ENCODE data around the gene ARHGEF4.

Gene ARHGEF4

DNA sequence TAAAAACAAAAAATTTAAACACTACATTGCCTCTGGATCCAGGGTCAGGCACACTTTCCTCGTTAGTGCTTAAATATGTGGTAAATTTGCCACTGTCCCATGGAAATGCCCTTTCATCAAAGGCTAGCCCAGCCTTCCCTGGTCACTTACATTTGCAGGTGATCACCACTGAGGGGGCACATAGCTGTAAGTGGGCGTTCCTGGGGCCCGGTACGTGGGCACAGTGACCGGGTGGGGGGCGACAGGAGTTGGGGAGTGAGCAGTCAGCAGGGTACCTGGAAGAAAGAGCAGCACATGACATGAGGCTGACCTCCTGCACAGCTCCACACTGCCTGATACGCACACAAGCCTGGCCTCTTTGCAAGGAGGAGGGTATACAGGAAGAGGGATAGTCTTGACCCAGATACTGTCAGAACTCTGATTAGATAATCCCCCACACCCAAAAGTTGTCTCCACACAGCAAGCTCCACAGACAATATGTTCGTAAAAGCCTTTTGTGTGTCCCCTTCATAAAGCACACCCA lies 216.1 kb downstream of the ARHGEF4 start:
- Histone ChIP-seq H4K20me1 (ENCODE audit: insufficient read depth, low read length) (peaks cover 10% of the 10 kb centered on the region; the same call in 1 of the 2 replicates), H3K9ac (ENCODE audit: low read length) (no peak overlapping the region), H3K4me2 (ENCODE audit: low read depth, low read length) (no peak overlapping the region), H3K9me2 (replicated peaks; ENCODE audit: insufficient read depth, low read length) (no peaks in the 10 kb centered on the region), H2AFZ (ENCODE audit: low read length) (no peak overlapping the region), H3F3A (ENCODE audit: insufficient read depth, low read length) (no peaks in the 10 kb centered on the region), H3K4me1 (ENCODE audit: low read length) (no peaks in the 10 kb centered on the region), H3K79me2 (ENCODE audit: low read length) (peaks cover 62% of the 10 kb centered on the region), H3K27me3 (replicated peaks; ENCODE audit: insufficient read depth, low read length) (no peaks in the 10 kb centered on the region), H3K36me3 (replicated peaks; ENCODE audit: insufficient read depth, low read length) (0 out of 2 replicates have a peak, but pooled peaks cover 3% of the 10 kb centered on the region), H3K27ac (ENCODE audit: low read length) (no peak overlapping the region), H3K9me3 (replicated peaks; ENCODE audit: insufficient read depth, low read length) (no peaks in the 10 kb centered on the region), H3K4me3 (ENCODE audit: low read length) (no peak overlapping the region)
- no peak for DNase-seq
- no peak for TF ChIP-seq EZH2 (optimal IDR thresholded peaks at IDR 0.05; ENCODE audit: low read depth, low read length)
- no peak for TF ChIP-seq EZH2phosphoT487 (IDR thresholded peaks at IDR 0.05; ENCODE audit: low read length)
- TF ChIP-seq, protein P1, sequence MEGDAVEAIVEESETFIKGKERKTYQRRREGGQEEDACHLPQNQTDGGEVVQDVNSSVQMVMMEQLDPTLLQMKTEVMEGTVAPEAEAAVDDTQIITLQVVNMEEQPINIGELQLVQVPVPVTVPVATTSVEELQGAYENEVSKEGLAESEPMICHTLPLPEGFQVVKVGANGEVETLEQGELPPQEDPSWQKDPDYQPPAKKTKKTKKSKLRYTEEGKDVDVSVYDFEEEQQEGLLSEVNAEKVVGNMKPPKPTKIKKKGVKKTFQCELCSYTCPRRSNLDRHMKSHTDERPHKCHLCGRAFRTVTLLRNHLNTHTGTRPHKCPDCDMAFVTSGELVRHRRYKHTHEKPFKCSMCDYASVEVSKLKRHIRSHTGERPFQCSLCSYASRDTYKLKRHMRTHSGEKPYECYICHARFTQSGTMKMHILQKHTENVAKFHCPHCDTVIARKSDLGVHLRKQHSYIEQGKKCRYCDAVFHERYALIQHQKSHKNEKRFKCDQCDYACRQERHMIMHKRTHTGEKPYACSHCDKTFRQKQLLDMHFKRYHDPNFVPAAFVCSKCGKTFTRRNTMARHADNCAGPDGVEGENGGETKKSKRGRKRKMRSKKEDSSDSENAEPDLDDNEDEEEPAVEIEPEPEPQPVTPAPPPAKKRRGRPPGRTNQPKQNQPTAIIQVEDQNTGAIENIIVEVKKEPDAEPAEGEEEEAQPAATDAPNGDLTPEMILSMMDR (IDR thresholded peaks at IDR 0.05; ENCODE audit: low read length), result no peak

DNA sequence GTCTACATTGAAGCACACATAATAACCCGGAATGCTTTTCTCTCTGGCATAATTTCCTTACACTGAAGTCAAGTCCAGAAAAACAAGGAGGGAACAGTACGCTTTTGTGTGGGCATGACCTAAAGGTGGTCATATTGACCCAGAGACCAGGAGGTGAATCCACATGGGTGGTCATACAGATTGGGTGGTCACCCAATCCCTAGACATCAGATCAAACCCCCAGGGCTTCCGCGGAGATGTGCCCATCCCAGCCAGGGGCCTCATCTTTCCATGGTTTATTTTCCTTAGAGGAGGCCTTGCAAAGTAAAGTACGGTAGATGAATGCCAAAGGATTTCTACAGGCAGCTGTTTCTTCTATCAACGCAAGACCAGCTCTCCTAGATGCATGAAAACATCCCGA lies 217.8 kb downstream of the ARHGEF4 start:
- H3K36me3 ChIP-seq (replicated peaks; ENCODE audit: insufficient read depth, low read length), result peaks cover 3% of the 10 kb centered on the region; the same call in 1 of the 2 replicates

DNA sequence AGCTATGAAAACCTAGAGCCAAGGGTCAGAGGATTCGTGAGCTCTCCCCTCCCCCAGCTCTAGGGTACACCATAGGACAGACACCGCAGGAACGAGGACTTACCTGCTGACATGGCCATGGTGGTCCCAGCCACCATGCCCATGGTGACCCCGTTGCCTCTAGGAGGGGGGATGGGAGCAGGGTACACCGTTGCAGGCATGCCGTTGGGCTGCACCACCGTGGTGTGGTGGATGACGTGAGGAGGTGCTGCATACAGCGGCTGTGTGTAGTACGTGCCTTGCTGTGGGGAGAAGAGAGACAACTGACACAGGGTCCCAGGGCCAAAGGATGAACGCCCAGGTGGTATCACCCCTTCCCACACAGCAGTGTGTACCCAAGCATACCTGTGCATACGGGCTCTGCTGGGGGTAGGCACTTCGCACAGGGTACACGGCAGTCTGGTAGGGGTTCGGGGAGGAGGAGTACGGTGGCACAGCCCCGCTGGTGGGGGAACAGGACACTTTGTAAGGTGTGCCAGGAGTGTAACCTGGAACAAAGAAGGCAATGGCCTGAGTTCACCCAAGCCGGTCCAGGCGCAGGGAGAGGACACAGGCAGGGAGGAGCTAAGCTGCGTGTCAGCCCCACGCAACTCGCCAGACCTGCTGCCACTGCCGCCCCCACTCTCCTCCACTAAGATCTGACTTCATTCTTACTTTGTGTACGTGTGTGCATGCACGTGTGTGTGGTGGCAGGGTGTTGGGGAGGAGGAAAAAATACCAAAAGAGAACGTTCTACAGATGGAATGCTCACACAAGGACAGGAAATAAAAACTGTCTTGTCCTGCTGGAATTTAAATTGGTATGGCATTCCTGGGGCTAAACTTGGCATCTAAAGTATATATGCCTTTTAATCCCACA lies 218.7 kb downstream of the ARHGEF4 start:
- TF ChIP-seq EZH2phosphoT487 (IDR thresholded peaks at IDR 0.05; ENCODE audit: low read length) (no peak), EZH2 (optimal IDR thresholded peaks at IDR 0.05; ENCODE audit: low read depth, low read length) (no peak)
- TF ChIP-seq, protein P1 (IDR thresholded peaks at IDR 0.05; ENCODE audit: low read length), result no peak
- Histone ChIP-seq H3K4me1 (ENCODE audit: low read length) (peaks cover 5% of the 10 kb centered on the region), H3K27ac (ENCODE audit: low read length) (no peak overlapping the region), H3K27me3 (replicated peaks; ENCODE audit: insufficient read depth, low read length) (no peaks in the 10 kb centered on the region), H3K36me3 (replicated peaks; ENCODE audit: insufficient read depth, low read length) (peaks cover 3% of the 10 kb centered on the region; the same call in 1 of the 2 replicates), H3F3A (ENCODE audit: insufficient read depth, low read length) (no peaks in the 10 kb centered on the region), H3K9ac (ENCODE audit: low read length) (no peak overlapping the region), H3K9me3 (replicated peaks; ENCODE audit: insufficient read depth, low read length) (no peaks in the 10 kb centered on the region), H3K4me2 (ENCODE audit: low read depth, low read length) (no peak overlapping the region), H4K20me1 (ENCODE audit: insufficient read depth, low read length) (peaks cover 16% of the 10 kb centered on the region), H3K79me2 (ENCODE audit: low read length) (peaks cover 88% of the 10 kb centered on the region), H3K4me3 (ENCODE audit: low read length) (no peak overlapping the region), H3K9me2 (replicated peaks; ENCODE audit: insufficient read depth, low read length) (no peaks in the 10 kb centered on the region), H2AFZ (ENCODE audit: low read length) (no peak overlapping the region)
- no peak for DNase-seq

More for the DNA sequence above, 217.8 kb downstream of the ARHGEF4 start:
- no peak overlapping the region for H2AFZ ChIP-seq (ENCODE audit: low read length)
- peaks cover 78% of the 10 kb centered on the region for H3K79me2 ChIP-seq (ENCODE audit: low read length)
- TF ChIP-seq EZH2phosphoT487 (IDR thresholded peaks at IDR 0.05; ENCODE audit: low read length) (no peak), EZH2 (optimal IDR thresholded peaks at IDR 0.05; ENCODE audit: low read depth, low read length) (no peak)
- TF ChIP-seq, protein P1 (IDR thresholded peaks at IDR 0.05; ENCODE audit: low read length), result no peak
- no peak overlapping the region for H3K4me3 ChIP-seq (ENCODE audit: low read length)
- H4K20me1 ChIP-seq (ENCODE audit: insufficient read depth, low read length), result peaks cover 13% of the 10 kb centered on the region
- H3K4me2 ChIP-seq (ENCODE audit: low read depth, low read length), result no peak overlapping the region
- H3K27ac ChIP-seq (ENCODE audit: low read length), result no peak overlapping the region
- H3K4me1 ChIP-seq (ENCODE audit: low read length), result peaks cover 5% of the 10 kb centered on the region
- H3F3A ChIP-seq (ENCODE audit: insufficient read depth, low read length), result no peaks in the 10 kb centered on the region
- no peak overlapping the region for H3K9ac ChIP-seq (ENCODE audit: low read length)
- no peaks in the 10 kb centered on the region for H3K9me2 ChIP-seq (replicated peaks; ENCODE audit: insufficient read depth, low read length)
- no peak for DNase-seq
- H3K9me3 ChIP-seq (replicated peaks; ENCODE audit: insufficient read depth, low read length), result no peaks in the 10 kb centered on the region
- no peaks in the 10 kb centered on the region for H3K27me3 ChIP-seq (replicated peaks; ENCODE audit: insufficient read depth, low read length)
